ENCODE data around the gene PRICKLE3. TPM values are rescaled to one million over a fixed set of nuclear protein-coding genes. Genes with fewer than 3 reads are reported as not detected.
A peak's percentile ranks its signal among the peaks of the same experiment; 100 is the strongest.

Gene PRICKLE3
- total RNA-seq, 1 donor = 19.9 TPM

DNA sequence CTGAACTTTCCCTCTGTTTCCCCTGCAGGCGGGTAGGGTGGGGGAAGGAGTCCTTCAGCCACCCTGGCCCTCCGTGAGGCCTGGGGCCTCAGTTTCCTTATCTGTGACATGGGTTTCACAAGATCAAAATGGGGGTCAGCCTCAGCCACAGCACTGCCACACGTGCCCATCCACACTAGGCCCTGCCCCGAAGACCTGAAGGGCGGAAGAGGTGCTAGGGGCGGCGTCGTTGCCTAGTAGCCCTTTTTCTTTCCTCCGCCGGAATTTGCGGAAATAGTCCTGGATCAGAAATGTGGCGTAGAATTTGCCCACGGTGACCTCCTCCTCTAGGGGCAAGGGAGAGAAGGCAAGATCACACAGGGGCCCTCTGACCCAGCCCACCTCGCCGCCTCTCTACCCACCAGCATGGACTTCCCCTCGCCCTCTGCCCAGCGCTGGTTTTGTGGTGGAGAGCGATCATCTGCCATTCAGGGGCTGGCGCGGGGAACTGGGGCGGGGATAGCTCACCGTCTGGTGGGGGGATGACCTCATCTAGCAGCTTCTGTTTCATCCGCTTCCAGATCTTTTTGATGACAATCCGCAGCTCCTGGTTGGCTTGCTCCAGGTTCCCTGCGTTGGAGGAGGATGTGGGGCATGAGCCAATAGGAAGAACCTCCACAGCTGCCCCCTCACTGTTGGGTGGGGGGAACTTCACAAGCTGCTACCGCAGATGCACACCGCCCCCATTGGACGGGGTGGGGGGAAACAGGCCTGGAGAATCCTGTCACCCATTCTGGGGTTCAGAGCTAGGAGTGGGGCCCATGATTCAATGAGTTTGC, 23.5 kb upstream of the PRICKLE3 start:
- peak in 2 of 3 donors; percentile 35 to 62 for DNase-seq (ENCODE audit: low read depth in 2 of 3, low spot score in 2 of 3)

DNA sequence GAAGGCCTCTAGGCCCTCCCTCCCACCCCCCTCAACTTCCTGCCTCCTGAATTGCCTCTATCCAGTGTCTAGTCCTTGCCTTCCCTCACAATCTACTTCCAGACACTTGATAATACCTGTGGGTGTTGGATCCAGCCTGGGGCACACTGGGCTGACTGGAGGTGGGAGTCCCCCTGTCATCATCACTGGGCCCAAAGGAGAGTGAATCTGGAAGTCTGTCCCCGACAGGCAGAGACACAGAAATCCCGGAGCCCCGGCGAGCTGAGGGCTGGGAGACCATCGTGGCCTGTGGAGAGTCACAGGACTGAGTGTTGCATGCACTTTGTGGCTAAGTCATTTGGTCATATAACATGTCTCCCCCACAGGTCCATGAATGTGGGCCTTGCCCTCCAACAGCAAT, 22.2 kb upstream of the PRICKLE3 start:
- no peak for DNase-seq (ENCODE audit: low read depth in 2 of 3, low spot score in 2 of 3)

GRCh38 chrX:49206543-49206942, 20.4 kb upstream of the PRICKLE3 start:
- no peak for DNase-seq (ENCODE audit: low read depth in 2 of 3, low spot score in 2 of 3)

DNA sequence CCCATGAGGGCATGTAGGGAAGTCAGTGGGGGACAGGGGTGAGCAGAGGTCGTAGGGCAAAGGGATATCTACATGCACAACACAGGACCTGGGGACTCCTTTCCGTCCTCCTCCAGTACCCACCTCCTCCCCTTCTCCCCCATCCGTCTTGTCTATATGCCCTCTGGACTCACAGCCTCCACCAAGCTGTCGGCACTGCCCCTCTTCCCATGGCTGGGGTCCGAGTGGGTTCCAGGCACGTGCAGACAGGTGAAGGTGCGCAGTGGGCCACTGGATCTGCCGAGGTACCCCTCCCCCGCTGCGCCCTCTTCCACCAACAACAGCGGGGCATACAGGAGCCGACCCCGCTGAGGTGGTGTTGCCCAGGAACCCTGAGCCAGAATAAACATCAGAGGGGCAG, 19.3 kb upstream of the PRICKLE3 start:
- DNase-seq (ENCODE audit: low read depth in 2 of 3, low spot score in 2 of 3) = no peak

DNA sequence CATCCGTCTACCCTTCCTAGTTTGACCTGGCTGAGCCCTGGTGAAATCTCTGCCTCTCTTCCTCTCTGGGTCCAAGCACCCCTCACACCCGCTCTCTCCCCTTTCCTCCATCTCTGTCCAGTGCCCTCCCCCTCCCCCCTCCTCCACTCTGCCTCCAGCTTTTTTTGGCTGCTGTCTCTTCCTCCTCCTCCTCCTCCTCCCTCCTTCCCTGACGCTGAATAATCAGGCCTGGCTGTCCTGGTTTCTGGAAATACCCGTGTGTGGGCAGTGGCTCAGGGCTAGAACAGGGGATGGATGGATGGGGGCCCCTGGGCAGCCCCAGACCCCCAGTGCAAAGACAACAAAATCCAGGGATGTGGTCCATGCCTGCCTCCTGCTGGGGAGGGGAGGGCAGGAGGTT, 18.5 kb upstream of the PRICKLE3 start:
- DNase-seq (ENCODE audit: low read depth in 2 of 3, low spot score in 2 of 3) = no peak

- DNase-seq (ENCODE audit: low read depth in 2 of 3, low spot score in 2 of 3) = no peak
Measured at GRCh38 chrX:49204017-49204416, 17.8 kb upstream of the PRICKLE3 start.

DNA sequence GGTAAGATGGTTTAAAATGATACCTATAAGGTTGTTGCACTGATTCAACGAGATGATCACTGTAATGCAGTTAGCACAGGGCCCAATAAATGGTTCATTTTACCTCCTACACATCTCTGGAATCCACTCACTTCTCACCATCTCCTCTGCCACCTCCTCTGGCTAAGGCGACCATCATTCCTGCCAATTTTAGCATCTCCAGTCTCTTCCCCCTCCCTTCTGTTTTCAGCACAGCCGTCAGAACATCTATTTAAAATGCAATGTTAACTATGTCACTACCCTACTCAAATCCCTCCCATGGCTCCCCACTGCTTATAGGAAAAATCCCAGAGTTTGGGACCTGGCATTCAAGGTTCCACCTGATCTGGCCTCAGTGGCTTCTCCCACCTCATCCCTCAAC, 17.4 kb upstream of the PRICKLE3 start:
- no peak for DNase-seq (ENCODE audit: low read depth in 2 of 3, low spot score in 2 of 3)

DNA sequence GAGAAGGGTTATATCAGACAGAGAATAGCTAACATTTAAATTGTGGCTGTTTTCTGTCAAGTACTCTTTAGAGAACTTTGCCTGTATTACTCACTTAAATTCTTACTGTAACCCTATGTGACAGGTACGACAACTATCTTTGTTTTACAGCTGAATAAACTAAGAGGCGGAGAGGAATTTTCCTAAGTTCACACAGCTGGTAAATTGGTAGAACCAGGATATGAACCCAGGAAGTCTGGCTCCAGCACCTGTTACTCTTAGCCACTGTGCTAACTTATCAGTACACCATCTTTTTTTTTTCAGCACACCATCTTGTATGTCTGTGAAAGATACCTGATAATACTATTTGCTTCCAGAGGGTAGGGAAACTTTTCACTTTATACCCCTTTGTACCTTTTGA, 15.8 kb upstream of the PRICKLE3 start:
- DNase-seq (ENCODE audit: low read depth in 2 of 3, low spot score in 2 of 3) = no peak

GRCh38 chrX:49199906-49200771, 14.0 kb upstream of the PRICKLE3 start, which contains the start of gene SYP:
SYP (minus strand) TSS chrX:49200193; CDS start chrX:49200186, 7 bp downstream.
- DNase-seq (ENCODE audit: low read depth in 2 of 3, low spot score in 2 of 3) = peak; percentile 66 to 87 (median 85)

DNA sequence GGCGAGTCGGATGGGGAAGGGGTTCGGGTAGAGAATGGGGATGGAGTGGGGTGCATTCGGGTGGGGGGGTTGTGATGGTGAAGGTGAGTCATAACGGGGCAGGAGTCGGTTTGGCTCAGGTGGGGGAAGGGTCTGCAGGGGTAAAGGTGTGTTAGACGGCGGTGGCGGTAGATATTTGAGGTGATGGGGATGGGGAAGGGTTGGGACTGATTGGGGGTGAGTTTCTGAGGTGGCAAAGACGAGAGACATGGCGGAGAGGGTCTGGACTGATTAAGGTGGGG, 13.1 kb upstream of the PRICKLE3 start:
- DNase-seq (ENCODE audit: low read depth in 2 of 3, low spot score in 2 of 3) = no peak

GRCh38 chrX:49198540-49199314, 12.6 kb upstream of the PRICKLE3 start:
- no peak for DNase-seq (ENCODE audit: low read depth in 2 of 3, low spot score in 2 of 3)

DNA sequence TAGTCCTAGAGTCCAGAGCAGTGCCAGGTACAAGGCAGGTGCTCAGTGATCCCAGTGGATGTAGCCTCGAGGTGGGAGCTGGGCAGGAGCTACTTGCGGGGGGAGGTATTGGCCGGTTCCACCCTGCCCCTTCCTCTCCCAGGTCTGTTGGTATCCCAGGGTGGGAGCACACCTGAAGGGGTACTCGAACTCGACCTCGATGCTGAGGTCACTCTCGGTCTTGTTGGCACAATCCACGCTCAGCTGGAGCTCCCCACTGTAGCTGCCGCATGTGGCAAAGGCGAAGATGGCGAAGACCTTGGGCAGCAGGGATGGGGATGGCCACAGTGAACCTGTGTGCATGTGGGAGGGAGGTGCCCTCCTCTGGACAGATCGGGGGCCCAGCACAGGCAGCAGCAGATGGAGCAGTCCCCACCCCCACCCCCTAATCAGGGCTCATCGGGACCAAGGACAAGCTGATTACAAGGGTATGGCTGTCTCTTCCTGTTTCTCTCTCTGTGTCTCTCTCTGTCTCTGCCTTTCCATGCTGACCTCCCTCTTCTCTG, 11.4 kb upstream of the PRICKLE3 start:
- DNase-seq (ENCODE audit: low read depth in 2 of 3, low spot score in 2 of 3) = no peak

- no peak for DNase-seq (ENCODE audit: low read depth in 2 of 3, low spot score in 2 of 3)
Measured at GRCh38 chrX:49193542-49193964, 7.4 kb upstream of the PRICKLE3 start.

GRCh38 chrX:49192722-49193328, 6.7 kb upstream of the PRICKLE3 start:
- DNase-seq (ENCODE audit: low read depth in 2 of 3, low spot score in 2 of 3) = peak in 2 of 3 donors; percentile 18 to 28

DNA sequence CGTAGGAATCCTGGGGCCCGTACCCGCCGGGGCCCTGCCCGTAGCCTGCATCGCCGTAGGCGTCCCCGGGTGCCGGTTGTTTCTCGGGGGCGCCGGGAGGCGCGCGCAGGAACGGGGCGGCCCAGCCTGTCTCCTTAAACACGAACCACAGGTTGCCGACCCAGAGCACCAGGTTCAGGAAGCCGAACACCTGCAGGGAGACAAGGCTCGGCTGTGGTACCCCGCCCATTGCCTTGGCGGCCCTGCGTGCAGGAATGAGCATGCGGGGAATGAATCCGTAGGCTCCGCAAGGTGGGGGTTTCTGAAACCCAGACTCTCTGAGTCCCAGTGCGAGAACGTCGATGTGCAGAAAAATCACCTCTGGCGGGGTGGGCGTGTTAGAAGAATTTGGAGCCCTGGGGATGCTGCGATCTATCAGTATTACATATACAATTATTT, 5.4 kb upstream of the PRICKLE3 start:
- DNase-seq (ENCODE audit: low read depth in 2 of 3, low spot score in 2 of 3) = peak in 1 of 3 donors; percentile 16

- peak; percentile 37 to 97 (median 96) for DNase-seq (ENCODE audit: low read depth in 2 of 3, low spot score in 2 of 3)
Measured at GRCh38 chrX:49190821-49191573, 4.8 kb upstream of the PRICKLE3 start.

GRCh38 chrX:49189606-49190005, 3.4 kb upstream of the PRICKLE3 start:
- no peak for DNase-seq (ENCODE audit: low read depth in 2 of 3, low spot score in 2 of 3)

DNA sequence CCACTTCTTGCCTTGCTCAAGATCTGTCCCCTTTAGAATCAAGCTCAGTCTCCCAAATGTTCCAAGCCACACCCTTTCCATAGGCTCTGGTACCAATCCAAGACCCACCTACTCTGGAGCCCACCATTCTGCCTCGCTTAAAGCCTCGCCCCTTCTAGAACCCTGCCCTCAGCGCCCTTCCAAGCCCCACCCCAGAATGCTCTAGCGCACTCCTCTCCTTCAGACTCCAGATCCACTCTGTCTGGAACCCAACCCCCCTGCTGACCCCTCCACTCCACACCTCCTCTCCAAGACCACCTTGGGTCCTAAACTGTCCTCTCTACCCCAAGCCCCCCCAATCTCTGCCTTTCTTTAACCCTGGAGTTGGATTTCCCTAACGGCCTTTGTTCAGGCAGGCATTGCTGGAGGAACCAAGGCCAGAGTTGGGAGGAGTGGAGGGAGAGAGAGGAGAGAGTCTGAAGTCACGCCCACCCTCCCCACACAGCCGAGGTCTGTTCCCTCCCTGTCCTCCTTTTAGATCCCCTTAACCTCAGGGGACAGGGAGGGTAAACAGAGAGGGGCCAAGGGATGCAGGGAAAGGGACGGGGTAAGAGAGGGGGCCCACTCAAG, 2.4 kb upstream of the PRICKLE3 start:
- DNase-seq (ENCODE audit: low read depth in 2 of 3, low spot score in 2 of 3) = no peak

DNA sequence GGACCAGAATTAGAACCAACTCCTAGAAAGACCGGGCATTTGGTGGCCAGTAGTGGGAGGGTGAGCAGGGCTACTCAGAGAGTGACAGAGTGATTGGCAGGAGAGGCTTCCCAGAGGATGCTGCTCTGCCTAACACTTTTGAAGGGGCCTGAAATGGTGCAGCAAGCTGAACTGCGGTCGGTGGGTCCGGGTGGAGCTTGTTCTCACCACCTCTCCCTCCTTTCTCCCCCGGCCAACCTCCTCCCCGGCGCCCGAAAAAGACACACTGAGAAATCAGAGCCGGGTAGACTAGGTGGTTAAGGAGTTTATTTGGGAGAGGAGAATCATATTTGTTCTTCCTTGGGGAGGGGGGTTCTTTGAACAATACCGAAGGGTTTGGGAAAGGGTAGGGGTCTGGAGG, 1.4 kb upstream of the PRICKLE3 start:
- DNase-seq (ENCODE audit: low read depth in 2 of 3, low spot score in 2 of 3) = no peak
